KOPT-K1 (cell line): Measurements from ENCODE around the gene NCKIPSD.
"Not testable (repeated sequence)": the region's sequence is repeated elsewhere in the genome, so short reads cannot be mapped to it uniquely, and the experiment has no call there.

ENCODE experiments used
- H3K27ac ChIP-seq: fragments of 200-600 bp; sonication (generic); 2 replicates; pipeline ENCODE4 v1.5.1; 2016; ENCODE audit warnings: antibody characterized with exemption, mild to moderate bottlenecking, low read depth, low read length; ENCODE audit not compliant: poor library complexity, severe bottlenecking
- H3K36me3 ChIP-seq: fragments of 200-600 bp; sonication (generic); 2 replicates; pipeline ENCODE4 v1.5.1; 2017; ENCODE audit warnings: antibody characterized with exemption, mild to moderate bottlenecking, low read length, moderate library complexity; ENCODE audit not compliant: insufficient read depth
- H3K9me3 ChIP-seq: fragments of 200-600 bp; sonication (generic); 2 replicates; pipeline ENCODE4 v1.5.1; 2017; ENCODE audit warnings: antibody characterized with exemption, low read length, mild to moderate bottlenecking; ENCODE audit not compliant: insufficient read depth, poor library complexity, severe bottlenecking

The NCKIPSD gene

GRCh38 chr3:48685603-48686511 lies at the start of gene NCKIPSD:
Gene NCKIPSD, minus strand, starts transcription at chr3:48685915. Its CDS starts 108 bp downstream, at chr3:48685807.
- Histone ChIP-seq H3K27ac (peak within 1 kb of the TSS; percentile 76), H3K36me3 (peaks cover 66% of the 10 kb centered on the region)

DNA sequence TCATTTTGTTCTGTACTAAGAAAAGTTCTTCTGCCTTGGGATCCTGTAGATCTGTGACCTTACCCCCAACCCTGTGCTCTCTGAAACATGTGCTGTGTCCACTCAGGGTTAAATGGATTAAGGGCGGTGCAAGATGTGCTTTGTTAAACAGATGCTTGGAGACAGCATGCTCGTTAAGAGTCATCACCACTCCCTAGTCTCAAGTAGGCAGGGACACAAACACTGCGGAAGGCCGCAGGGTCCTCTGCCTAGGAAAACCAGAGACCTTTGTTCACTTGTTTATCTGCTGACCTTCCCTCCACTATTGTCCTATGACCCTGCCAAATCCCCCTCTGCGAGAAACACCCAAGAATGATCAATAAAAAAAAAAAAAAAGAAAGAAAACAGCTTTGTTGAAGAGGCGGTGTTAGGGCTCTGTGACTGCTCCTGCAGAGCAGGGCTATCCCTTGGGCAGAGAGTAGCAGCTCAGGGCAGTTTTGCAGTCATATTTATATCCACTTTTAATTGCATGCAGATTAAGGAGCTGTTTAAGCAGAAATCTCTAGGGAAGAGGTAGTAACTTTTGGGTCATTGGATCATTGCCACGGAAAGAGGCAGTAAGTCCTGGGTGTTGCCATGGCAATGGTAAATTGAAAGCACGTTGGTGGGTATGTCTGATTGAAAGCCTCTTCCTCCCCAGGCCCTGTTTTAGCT lies 49.5 kb upstream of the NCKIPSD start:
- not testable (repeated sequence) for H3K9me3 ChIP-seq, H3K27ac ChIP-seq

More at GRCh38 chr3:48685603-48686511, at the start of gene NCKIPSD:
- no peaks in the 10 kb centered on the region for H3K9me3 ChIP-seq

GRCh38 chr3:48734541-48734940 lies 48.8 kb upstream of the NCKIPSD start:
- not testable (repeated sequence) for H3K9me3 ChIP-seq, H3K27ac ChIP-seq, H3K36me3 ChIP-seq

More for the DNA sequence above, 49.5 kb upstream of the NCKIPSD start:
- H3K36me3 ChIP-seq: not testable (repeated sequence)

- H3K9me3 ChIP-seq, H3K36me3 ChIP-seq, H3K27ac ChIP-seq: not testable (repeated sequence)
These were observed 48.2 kb upstream of the NCKIPSD start for GRCh38 chr3:48733752-48734518.

DNA sequence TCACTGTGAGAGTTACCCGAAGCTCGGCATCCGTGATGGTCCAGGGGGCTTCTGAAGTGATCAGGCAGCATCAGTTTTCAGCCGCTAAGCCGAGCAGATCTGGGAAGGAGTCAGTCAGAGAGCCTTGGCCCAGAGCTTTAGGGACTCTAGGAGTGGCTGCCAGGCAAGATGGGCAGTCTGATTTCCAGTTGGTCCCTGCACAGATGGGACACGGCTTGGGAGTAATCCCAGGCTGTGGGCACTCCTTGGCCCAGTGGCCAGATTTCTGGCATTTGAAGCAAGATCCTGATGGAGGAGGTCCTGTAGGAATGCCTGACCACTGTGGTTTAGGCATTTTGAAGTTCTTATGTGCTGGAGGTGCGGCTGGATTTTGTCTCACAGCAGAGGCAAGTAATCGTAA lies 41.8 kb upstream of the NCKIPSD start:
- Histone ChIP-seq H3K36me3 (no peaks in the 10 kb centered on the region), H3K27ac (no peak overlapping the region), H3K9me3 (no peaks in the 10 kb centered on the region)

- not testable (repeated sequence) for H3K9me3 ChIP-seq, H3K27ac ChIP-seq, H3K36me3 ChIP-seq
These were observed 39.6 kb upstream of the NCKIPSD start for GRCh38 chr3:48725185-48725855.

DNA sequence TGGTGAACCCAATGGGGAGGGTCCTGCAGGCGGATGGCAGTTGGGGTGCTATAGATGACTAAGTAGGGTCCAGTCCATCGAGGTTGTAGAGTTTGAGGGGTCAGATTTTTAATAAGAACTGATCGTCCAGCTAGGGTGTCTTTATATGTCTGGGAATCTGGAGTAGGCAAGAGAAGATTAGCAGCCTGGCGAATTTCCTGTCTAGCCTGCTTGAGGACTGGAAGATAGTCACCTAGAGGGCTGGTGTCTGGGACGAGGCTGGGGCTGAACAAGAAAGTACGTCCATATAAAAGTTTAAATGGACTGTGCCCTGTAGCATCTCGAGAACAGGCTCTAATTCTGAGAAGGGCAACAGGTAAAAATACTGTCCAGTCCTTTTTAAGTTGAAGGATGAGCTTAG lies 38.0 kb upstream of the NCKIPSD start:
- Histone ChIP-seq H3K36me3 (no peaks in the 10 kb centered on the region), H3K27ac (no peak overlapping the region)

DNA sequence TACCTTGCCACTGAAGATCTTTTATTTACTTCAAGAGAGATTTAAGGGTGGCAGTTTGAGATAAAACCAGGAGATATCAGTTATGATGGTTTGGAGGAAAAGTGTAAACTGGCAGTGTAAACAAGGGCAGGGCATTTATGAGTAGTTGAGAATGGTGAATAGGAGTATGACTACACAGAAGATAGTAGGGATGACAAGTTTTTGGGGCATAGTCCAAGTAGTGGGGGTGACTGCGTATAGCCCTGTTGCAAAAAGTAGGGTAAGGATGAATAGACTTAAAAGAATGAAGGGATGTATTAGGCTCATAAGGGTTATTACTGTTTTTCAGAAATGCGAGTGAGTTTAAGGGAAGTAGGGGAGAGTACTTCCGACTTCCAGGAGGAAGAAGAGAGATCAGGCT lies 37.6 kb upstream of the NCKIPSD start:
- not testable (repeated sequence) for H3K36me3 ChIP-seq, H3K27ac ChIP-seq, H3K9me3 ChIP-seq

More for the DNA sequence above, 38.0 kb upstream of the NCKIPSD start:
- H3K9me3 ChIP-seq: no peaks in the 10 kb centered on the region

- H3K36me3 ChIP-seq: peaks cover 32% of the 10 kb centered on the region
- H3K9me3 ChIP-seq: no peaks in the 10 kb centered on the region
- H3K27ac ChIP-seq: peak within 1 kb of the TSS; percentile 85
These were observed 31.4 kb upstream of the NCKIPSD start, which contains the start of gene IP6K2 for GRCh38 chr3:48716982-48717746. Gene IP6K2, minus strand, starts transcription at chr3:48717221. Its CDS starts 21,930 bp downstream, at chr3:48695291.

DNA sequence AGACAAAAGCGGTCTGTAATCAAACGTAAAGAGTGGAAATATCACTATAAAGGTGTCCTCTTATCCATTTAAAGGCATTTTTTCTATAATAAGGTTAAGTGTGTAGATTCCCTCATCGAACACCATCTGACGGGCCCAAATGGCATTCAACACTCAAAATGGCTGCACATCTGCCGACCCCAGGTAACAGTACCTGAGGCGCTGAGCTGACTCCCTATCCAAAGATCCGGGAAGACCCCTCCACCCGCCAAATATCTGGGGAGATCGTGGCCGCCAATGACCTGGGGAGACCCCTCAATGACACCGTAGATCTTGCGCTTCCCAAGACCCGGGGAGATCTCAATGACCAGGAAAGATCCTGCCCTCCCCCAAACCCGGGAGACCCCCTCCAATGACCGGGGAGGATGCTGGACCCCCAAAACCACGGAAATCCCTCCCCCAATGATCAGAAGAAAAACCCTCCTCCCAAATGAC lies 30.8 kb upstream of the NCKIPSD start:
- peaks cover 38% of the 10 kb centered on the region for H3K36me3 ChIP-seq
- no peaks in the 10 kb centered on the region for H3K9me3 ChIP-seq
- H3K27ac ChIP-seq: peak overlapping the region; percentile 85

- Histone ChIP-seq H3K27ac (no peak overlapping the region), H3K36me3 (peaks cover 50% of the 10 kb centered on the region), H3K9me3 (no peaks in the 10 kb centered on the region)
These were observed 29.6 kb upstream of the NCKIPSD start for GRCh38 chr3:48715174-48715800.

DNA sequence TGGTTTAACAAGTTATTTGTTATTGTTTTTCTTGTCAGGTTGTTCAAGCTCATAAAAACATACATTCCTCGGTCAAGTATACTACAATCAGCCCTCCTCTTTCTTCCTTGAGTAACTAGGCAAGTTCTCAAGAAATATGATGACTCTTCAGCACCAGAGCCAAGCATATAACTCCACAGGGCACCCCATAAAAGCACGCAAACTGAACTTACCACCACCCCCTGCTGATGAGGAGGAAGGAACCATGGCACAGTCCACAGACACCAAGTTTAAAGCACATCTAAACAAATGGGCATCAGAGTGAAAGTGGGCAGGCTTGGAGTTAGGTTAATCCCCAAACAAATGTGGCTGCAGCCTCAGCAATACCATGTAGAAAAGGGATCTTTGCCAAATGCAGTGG lies 26.0 kb upstream of the NCKIPSD start:
- no peak overlapping the region for H3K27ac ChIP-seq
- H3K9me3 ChIP-seq: no peaks in the 10 kb centered on the region
- H3K36me3 ChIP-seq: peaks cover 81% of the 10 kb centered on the region

GRCh38 chr3:48709051-48709461 lies 23.3 kb upstream of the NCKIPSD start:
- no peak overlapping the region for H3K27ac ChIP-seq

More at GRCh38 chr3:48709051-48709461, 23.3 kb upstream of the NCKIPSD start:
- H3K36me3 ChIP-seq: peaks cover 92% of the 10 kb centered on the region
- H3K9me3 ChIP-seq: no peaks in the 10 kb centered on the region
